NB4 (cell line): ENCODE measurements around the gene STAB1.
A peak's percentile ranks its signal among the peaks of the same experiment; 100 is the strongest.

Source experiments
- DNase-seq: peaks from one replicate; pipeline ENCODE4 v3.0.0; 2010; ENCODE audit warnings: low read depth
- H3K4me3 ChIP-seq: one replicate; pipeline ENCODE4 v1.5.1; 2011; ENCODE audit warnings: mild to moderate bottlenecking, low read depth, low read length, moderate library complexity
- CTCF ChIP-seq: IDR thresholded peaks from one replicate; pipeline ENCODE4 v1.5.1; 2012; ENCODE audit warnings: low read depth, low read length
- MAX ChIP-seq: IDR thresholded peaks from 2 replicates; pipeline ENCODE4 v1.6.1; 2011; ENCODE audit warnings: low read depth, low read length
- MYC ChIP-seq: IDR thresholded peaks from 2 replicates; pipeline ENCODE4 v1.6.1; 2011; ENCODE audit warnings: low read depth, low read length
- POLR2A ChIP-seq: IDR thresholded peaks from 2 replicates; pipeline ENCODE4 v1.6.1; 2011; ENCODE audit warnings: mild to moderate bottlenecking; ENCODE audit not compliant: insufficient read length; ENCODE audit errors: extremely low read depth

Gene STAB1

GRCh38 chr3:52470920-52471319 is 24.2 kb upstream of the STAB1 start:
- H3K4me3 ChIP-seq: no peak overlapping the region
- no peak for DNase-seq
- no peak for TF ChIP-seq MYC
- no peak for TF ChIP-seq POLR2A
- TF ChIP-seq CTCF: no peak

- DNase-seq: peak; percentile 80
- TF ChIP-seq MAX (no peak), CTCF (peak; percentile 81)
- no peak overlapping the region for H3K4me3 ChIP-seq
Measured at GRCh38 chr3:52471371-52472238, 23.5 kb upstream of the STAB1 start.

GRCh38 chr3:52472239-52473000 is 22.7 kb upstream of the STAB1 start:
- no peak overlapping the region for H3K4me3 ChIP-seq
- TF ChIP-seq MYC (no peak), MAX (no peak), CTCF (no peak), POLR2A (no peak)
- no peak for DNase-seq

GRCh38 chr3:52473026-52473425 is 22.1 kb upstream of the STAB1 start:
- TF ChIP-seq MYC (no peak), CTCF (no peak), MAX (no peak), POLR2A (no peak)
- no peak for DNase-seq
- H3K4me3 ChIP-seq: no peak overlapping the region

GRCh38 chr3:52477076-52477795 is 17.9 kb upstream of the STAB1 start:
- TF ChIP-seq MYC (no peak), POLR2A (no peak), CTCF (no peak), MAX (no peak)
- no peak for DNase-seq
- no peak overlapping the region for H3K4me3 ChIP-seq
